Liver (tissue), 9 donors: ENCODE measurements around the gene PDX1. TPM values are rescaled to one million over a fixed set of nuclear protein-coding genes. Genes with fewer than 3 reads are reported as not detected.

Experiments used
- DNase-seq: peaks from one replicate; pipeline ENCODE4 v3.0.0-alpha.2; 2017; ENCODE audit warnings: low spot score
- H3K27ac ChIP-seq, 2 donors: one replicate each; pipeline ENCODE4 v1.7.0; 2013; ENCODE audit warnings: inconsistent platforms in 2 of 2, low read length in 2 of 2, control low read depth in 1 of 2, low read depth in 1 of 2, mild to moderate bottlenecking in 1 of 2
- H3K27me3 ChIP-seq, 4 donors: one replicate each; pipeline versions ENCODE4 v1.6.1 to v1.7.0; 2013; ENCODE audit warnings: low read length in 3 of 4, inconsistent platforms in 1 of 4, mild to moderate bottlenecking in 1 of 4, moderate library complexity in 1 of 4; ENCODE audit not compliant: control insufficient read depth in 4 of 4, insufficient read depth in 4 of 4
- H3K36me3 ChIP-seq, 4 donors: one replicate each; pipeline versions ENCODE4 v1.6.1 to v1.7.0; 2013; ENCODE audit warnings: low read length in 3 of 4, mild to moderate bottlenecking in 3 of 4, low read depth in 1 of 4, moderate library complexity in 1 of 4; ENCODE audit not compliant: control insufficient read depth in 4 of 4, insufficient read depth in 3 of 4
- H3K4me1 ChIP-seq, 4 donors: one replicate each; pipeline versions ENCODE4 v1.6.1 to v1.7.0; 2013; ENCODE audit warnings: low read length in 3 of 4, mild to moderate bottlenecking in 3 of 4, moderate library complexity in 1 of 4; ENCODE audit not compliant: control insufficient read depth in 4 of 4, insufficient read depth in 4 of 4
- H3K4me3 ChIP-seq, 3 donors: one replicate each; pipeline versions ENCODE4 v1.6.1 to v1.7.0; 2013; ENCODE audit warnings: low read length in 3 of 3, control low read depth in 1 of 3, low read depth in 1 of 3, mild to moderate bottlenecking in 1 of 3
- H3K9ac ChIP-seq, 2 donors: one replicate each; pipeline ENCODE4 v1.7.0; 2013; ENCODE audit warnings: low read length in 2 of 2, mild to moderate bottlenecking in 2 of 2, moderate library complexity in 2 of 2, control low read depth in 1 of 2, low read depth in 1 of 2
- H3K9me3 ChIP-seq, 4 donors: one replicate each; pipeline versions ENCODE4 v1.6.1 to v1.7.0; 2013; ENCODE audit warnings: low read length in 3 of 4; ENCODE audit not compliant: control insufficient read depth in 4 of 4
- CTCF ChIP-seq: fragments of 150-350 bp; IDR thresholded peaks from 2 replicates; pipeline ENCODE4 v1.5.1; 2017; ENCODE audit warnings: improper control_type of control experiment, low read depth, low read length; ENCODE audit not compliant: missing input control
- EGR1 ChIP-seq, 2 donors: IDR thresholded peaks; 2 replicates each; pipeline ENCODE4 v1.6.1; 2016 to 2018; ENCODE audit warnings: antibody characterized with exemption in 2 of 2, low read depth in 2 of 2
- FOXA1 ChIP-seq: IDR thresholded peaks from 2 replicates; pipeline ENCODE4 v1.6.1; 2016; ENCODE audit warnings: antibody characterized with exemption
- FOXA2 ChIP-seq: IDR thresholded peaks from 2 replicates; pipeline ENCODE4 v1.6.1; 2016; ENCODE audit warnings: antibody characterized with exemption
- GABPA ChIP-seq, 2 donors: IDR thresholded peaks in 1 of 2; conservative IDR thresholded peaks in 1 of 2; 2 replicates each; pipeline ENCODE4 v1.6.1; 2016; ENCODE audit warnings: antibody characterized with exemption in 2 of 2, mild to moderate bottlenecking in 1 of 2, moderate library complexity in 1 of 2
- HNF4A ChIP-seq, 2 donors: conservative IDR thresholded peaks; 2 replicates each; pipeline ENCODE4 v1.6.1; 2016; ENCODE audit warnings: antibody characterized with exemption in 2 of 2, mild to moderate bottlenecking in 2 of 2
- HNF4G ChIP-seq: IDR thresholded peaks from 2 replicates; pipeline ENCODE4 v1.6.1; 2016; ENCODE audit warnings: antibody characterized with exemption
- JUND ChIP-seq, 2 donors: IDR thresholded peaks; 2 replicates each; pipeline ENCODE4 v1.6.1; 2016; ENCODE audit warnings: antibody characterized with exemption in 2 of 2
- MAX ChIP-seq: IDR thresholded peaks from 2 replicates; pipeline ENCODE4 v1.6.1; 2016; ENCODE audit warnings: antibody characterized with exemption
- NR2F2 ChIP-seq: IDR thresholded peaks from 2 replicates; pipeline ENCODE4 v1.6.1; 2016; ENCODE audit warnings: antibody characterized with exemption
- RAD21 ChIP-seq, 2 donors: IDR thresholded peaks; 2 replicates each; pipeline ENCODE4 v1.6.1; 2016; ENCODE audit warnings: antibody characterized with exemption in 2 of 2, mild to moderate bottlenecking in 2 of 2
- REST ChIP-seq: IDR thresholded peaks from 2 replicates; pipeline ENCODE4 v1.6.1; 2016; ENCODE audit warnings: antibody characterized with exemption, mild to moderate bottlenecking
- RXRA ChIP-seq, 2 donors: IDR thresholded peaks; 2 replicates each; pipeline ENCODE4 v1.6.1; 2017 to 2018; ENCODE audit warnings: antibody characterized with exemption in 2 of 2, mild to moderate bottlenecking in 1 of 2
- SP1 ChIP-seq: IDR thresholded peaks from 2 replicates; pipeline ENCODE4 v1.6.1; 2018; ENCODE audit warnings: antibody characterized with exemption, mild to moderate bottlenecking
- TAF1 ChIP-seq: conservative IDR thresholded peaks from 2 replicates; pipeline ENCODE4 v1.6.1; 2016; ENCODE audit warnings: antibody characterized with exemption, mild to moderate bottlenecking
- YY1 ChIP-seq: IDR thresholded peaks from 2 replicates; pipeline ENCODE4 v1.6.1; 2016; ENCODE audit warnings: antibody characterized with exemption, mild to moderate bottlenecking
- WGBS: extraction: QIAGEN DNeasy Blood & Tissue Kit; methylation state at CpG from one replicate; pipeline ENCODE4 v1.1.7; 2013; 5-methylcytosine and 5-hydroxymethylcytosine counted together
- polyA plus RNA-seq, 2 donors: library from polyadenylated mRNA; stranded (reverse) in 1 of 2; unstranded in 1 of 2; fragments of 200-250 nt in 1 of 2; fragments of >200 nt in 1 of 2; fragmentation: Nextera tagmentation in 1 of 2; extraction: Ambion mirVana in 1 of 2; gene quantifications; one replicate each; pipeline versions ENCODE4 v1.2.1 to v1.2.3, GENCODE V29; 2013 to 2015
- total RNA-seq, 2 donors: library from RNA; depleted of rRNA; stranded (reverse); fragments of >200 nt; gene quantifications; one replicate each; pipeline ENCODE4 v1.2.3, GENCODE V29; 2014
- TF ChIP-seq, protein P1 (sequence below): IDR thresholded peaks from 2 replicates; pipeline ENCODE4 v1.6.1; 2016; ENCODE audit warnings: antibody characterized with exemption
- donor health status: healthy.
- donor health status: healthy.
- donor health status: healthy.
- donor health status: healthy.
- donor health status: healthy.

Gene PDX1
- total and polyA plus RNA-seq, 4 donors, result 0.08 to 0.16 (median 0.10) TPM; not detected in 1

DNA sequence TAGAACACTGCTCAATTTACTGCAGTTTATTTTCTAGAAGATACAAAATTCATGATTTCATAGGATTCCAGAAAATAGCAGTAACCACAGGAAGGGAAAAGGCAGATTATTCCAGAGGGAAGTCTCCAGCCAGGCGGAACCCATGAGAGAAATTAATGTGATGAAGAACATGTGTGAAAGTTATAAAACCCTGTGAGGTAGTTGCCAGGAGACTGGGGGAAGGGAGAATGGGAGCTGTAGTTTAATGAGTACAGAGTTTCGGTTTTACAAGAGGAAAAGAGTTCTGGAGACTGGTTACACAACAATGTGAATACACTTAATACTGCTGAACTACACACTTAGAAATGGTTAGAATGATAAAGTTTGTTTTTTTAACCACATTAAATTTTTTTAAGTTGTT is 14.2 kb upstream of the PDX1 start:
- H3K27me3 ChIP-seq, result peaks cover 0 to 19% (median 6%) of the 10 kb centered on the region in 4 donors
- no peak for DNase-seq
- no peak overlapping the region for H3K27ac ChIP-seq
- H3K36me3 ChIP-seq, result no peaks in the 10 kb centered on the region
- TF ChIP-seq FOXA2 (no peak), HNF4G (no peak), TAF1 (no peak), MAX (no peak), RXRA (IDR thresholded peaks at IDR 0.05) (no peak), YY1 (no peak), FOXA1 (no peak), RAD21 (IDR thresholded peaks at IDR 0.05) (no peak), JUND (IDR thresholded peaks at IDR 0.05) (no peak), NR2F2 (no peak), SP1 (no peak), HNF4A (conservative IDR thresholded peaks at IDR 0.05) (no peak), GABPA (IDR thresholded peaks at IDR 0.05 in 1 of 2, conservative IDR thresholded peaks at IDR 0.05 in 1 of 2) (no peak), EGR1 (IDR thresholded peaks at IDR 0.05; ENCODE audit: low read depth in 2 of 2) (no peak), CTCF (no peak), REST (no peak)
- TF ChIP-seq, protein P1, sequence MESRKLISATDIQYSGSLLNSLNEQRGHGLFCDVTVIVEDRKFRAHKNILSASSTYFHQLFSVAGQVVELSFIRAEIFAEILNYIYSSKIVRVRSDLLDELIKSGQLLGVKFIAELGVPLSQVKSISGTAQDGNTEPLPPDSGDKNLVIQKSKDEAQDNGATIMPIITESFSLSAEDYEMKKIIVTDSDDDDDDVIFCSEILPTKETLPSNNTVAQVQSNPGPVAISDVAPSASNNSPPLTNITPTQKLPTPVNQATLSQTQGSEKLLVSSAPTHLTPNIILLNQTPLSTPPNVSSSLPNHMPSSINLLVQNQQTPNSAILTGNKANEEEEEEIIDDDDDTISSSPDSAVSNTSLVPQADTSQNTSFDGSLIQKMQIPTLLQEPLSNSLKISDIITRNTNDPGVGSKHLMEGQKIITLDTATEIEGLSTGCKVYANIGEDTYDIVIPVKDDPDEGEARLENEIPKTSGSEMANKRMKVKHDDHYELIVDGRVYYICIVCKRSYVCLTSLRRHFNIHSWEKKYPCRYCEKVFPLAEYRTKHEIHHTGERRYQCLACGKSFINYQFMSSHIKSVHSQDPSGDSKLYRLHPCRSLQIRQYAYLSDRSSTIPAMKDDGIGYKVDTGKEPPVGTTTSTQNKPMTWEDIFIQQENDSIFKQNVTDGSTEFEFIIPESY, result no peak
- 76% methylated on average over 2 of the region's 2 CpGs for WGBS
- H3K4me3 ChIP-seq, result no peak overlapping the region
- H3K9ac ChIP-seq, result no peak overlapping the region
- no peaks in the 10 kb centered on the region for H3K4me1 ChIP-seq
- H3K9me3 ChIP-seq, result no peaks in the 10 kb centered on the region
